HFF-Myc (cell line): Measurements from ENCODE around the gene RPRD2.

Experiments
- DNase-seq: peaks from one replicate; pipeline ENCODE4 v3.0.0-alpha.2; 2011; ENCODE audit warnings: low read depth; ENCODE audit errors: extremely low read depth
- H3K4me3 ChIP-seq: replicated peaks from 2 replicates; pipeline ENCODE4 v1.5.1; 2011; ENCODE audit warnings: low read depth, mild to moderate bottlenecking, control low read depth, low read length
- TF ChIP-seq, protein P1 (sequence below): IDR thresholded peaks from 2 replicates; pipeline ENCODE4 v1.5.1; 2012; ENCODE audit warnings: mild to moderate bottlenecking, low read depth, low read length, control low read depth; ENCODE audit errors: missing control alignments

Gene RPRD2

DNA sequence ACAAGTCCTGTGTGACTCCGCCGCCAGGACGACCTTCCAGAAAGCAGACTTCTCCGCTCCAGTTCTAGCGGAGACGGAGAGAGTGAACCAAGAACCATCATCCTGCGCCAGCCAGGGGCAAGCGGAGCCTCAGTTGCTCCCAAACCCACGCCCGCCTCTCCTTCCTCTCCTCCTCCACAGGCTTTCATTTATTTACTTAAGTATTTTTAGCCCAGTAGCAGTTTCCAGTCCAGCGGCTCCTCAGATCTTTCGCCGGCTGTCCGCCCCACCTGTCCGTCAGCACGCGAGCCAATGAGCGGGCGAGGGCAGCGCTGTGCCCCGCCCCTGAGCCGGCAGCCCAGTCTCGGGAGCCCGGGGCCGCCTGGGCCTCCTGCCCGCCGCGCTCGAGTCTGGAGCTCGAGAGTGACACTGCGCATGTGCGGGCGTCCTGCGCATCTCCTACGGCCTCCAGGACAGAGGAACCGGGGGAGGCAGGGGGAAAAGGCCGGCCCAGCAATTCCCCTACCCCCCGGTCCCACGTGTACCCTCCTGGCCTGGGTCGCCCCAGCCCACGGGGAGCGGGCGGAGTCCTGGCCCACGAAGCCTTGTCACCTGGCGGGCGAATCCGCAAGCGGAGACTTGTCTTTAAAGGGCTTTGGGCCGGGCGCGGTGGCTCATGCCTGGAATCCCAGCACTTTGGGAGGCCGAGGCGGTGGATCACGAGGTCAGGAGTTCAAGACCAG, 151.5 kb downstream of the RPRD2 start, which contains the start of gene FALEC:
TSS of gene FALEC (plus strand) at position 425 of the 722 bp plus-strand sequence.
- H3K4me3 ChIP-seq, result peak within 1 kb of the TSS; percentile 53
- peak; percentile 81 for DNase-seq
- TF ChIP-seq, protein P1, sequence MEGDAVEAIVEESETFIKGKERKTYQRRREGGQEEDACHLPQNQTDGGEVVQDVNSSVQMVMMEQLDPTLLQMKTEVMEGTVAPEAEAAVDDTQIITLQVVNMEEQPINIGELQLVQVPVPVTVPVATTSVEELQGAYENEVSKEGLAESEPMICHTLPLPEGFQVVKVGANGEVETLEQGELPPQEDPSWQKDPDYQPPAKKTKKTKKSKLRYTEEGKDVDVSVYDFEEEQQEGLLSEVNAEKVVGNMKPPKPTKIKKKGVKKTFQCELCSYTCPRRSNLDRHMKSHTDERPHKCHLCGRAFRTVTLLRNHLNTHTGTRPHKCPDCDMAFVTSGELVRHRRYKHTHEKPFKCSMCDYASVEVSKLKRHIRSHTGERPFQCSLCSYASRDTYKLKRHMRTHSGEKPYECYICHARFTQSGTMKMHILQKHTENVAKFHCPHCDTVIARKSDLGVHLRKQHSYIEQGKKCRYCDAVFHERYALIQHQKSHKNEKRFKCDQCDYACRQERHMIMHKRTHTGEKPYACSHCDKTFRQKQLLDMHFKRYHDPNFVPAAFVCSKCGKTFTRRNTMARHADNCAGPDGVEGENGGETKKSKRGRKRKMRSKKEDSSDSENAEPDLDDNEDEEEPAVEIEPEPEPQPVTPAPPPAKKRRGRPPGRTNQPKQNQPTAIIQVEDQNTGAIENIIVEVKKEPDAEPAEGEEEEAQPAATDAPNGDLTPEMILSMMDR, result no peak

DNA sequence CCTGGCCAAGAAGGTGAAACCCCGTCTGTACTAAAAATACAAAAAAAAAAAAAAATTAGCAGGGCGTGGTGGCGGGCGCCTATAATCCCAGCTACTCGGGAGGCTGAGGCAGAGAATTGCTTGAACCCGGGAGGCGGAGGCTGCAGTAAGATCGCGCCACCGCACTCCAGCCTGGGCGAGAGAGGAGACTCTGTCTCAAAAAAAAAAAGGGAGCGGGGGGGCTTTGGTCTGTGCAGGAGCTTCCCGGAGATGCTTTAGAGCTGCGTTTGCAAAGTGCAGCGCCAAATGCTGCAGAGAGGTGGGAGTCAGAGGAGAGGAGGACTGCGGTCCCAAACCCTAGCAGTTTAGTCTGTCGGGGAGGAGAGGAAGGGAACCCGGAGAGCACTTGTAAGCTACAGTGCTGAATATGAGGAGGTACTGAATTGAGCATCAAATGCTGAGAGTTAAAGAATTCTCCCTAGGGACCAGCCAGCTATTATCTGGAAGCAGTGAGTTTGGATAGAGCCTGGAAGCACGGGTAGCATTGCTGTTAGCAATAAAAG, 152.2 kb downstream of the RPRD2 start:
- no peak for DNase-seq
- H3K4me3 ChIP-seq, result peak overlapping the region; percentile 53
- TF ChIP-seq, protein P1, result no peak

DNA sequence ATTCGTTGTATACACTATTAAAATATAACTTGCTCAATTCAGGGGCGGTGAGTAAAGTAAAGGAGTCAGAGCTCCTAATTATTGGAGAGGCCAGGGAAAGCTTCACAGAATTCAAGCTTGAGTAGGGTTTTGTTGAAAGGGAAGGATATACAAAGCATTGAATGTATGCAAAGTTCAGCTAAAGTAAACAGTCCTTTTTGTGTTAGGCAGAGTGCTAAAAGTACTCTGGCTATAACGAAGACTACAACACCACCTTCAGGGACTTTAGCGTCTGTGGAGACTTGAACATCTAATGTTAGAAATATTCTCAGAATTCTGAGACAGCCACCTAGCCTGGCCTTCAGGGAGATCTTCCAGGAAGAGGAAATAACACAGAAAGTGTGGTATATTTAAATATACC, 152.7 kb downstream of the RPRD2 start:
- no peak for DNase-seq
- TF ChIP-seq, protein P1, result no peak
- H3K4me3 ChIP-seq, result peak overlapping the region; percentile 53

DNA sequence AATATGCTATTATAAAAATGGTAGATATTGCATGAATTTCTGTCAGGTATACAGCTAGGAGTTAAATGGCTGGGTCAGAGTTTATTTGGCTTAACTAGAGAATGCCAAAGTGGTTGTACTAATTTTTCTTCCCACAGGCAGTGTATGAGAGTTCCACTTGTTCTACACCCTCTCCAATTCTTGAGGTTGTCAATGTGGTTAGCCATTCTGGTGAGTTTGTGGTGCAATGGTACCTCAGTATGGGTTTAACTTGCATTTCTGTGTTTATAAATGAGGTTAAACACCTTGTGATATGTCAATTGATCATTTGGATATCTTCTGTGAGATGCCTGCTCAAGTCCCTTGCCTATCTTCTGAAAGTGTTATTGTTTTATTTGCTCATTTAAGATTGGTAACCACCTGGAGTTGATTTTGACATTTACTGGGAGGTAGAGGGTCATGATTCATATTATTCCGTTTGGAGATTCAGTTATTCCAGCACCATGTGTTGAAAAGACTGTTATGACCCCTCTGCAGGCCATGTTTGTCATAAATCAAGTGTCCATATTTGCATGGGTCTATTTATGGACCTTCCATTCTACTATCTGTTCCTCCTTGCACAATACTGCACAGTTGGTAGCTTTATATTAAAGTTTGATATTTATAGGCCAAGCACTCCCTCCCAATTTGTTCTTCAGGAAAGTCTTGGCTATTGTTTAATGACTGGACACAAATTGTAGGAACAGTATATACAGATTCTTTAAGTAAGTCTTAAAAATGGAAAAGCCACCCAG, 157.4 kb downstream of the RPRD2 start:
- H3K4me3 ChIP-seq, result no peak overlapping the region
- no peak for DNase-seq
- TF ChIP-seq, protein P1, result no peak

DNA sequence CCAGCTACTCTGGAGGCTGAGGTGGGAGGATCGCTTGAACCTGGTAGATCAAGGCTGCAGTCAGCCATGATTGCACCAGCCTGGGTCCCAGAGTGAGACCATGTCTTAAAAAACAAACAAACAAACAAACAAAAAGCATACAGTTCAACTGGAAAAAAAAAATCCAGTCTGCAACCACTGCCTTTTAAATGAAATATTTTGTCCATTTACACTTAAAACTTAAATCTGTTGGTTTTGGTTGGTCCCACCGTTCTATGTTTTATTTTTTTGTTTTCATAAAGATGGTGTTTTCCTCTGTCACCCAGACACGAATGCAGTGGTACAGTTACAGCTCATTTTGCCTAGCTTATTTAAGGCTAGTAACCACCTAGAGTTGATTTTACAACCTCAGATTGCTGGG, 161.4 kb downstream of the RPRD2 start:
- H3K4me3 ChIP-seq, result no peak overlapping the region
- TF ChIP-seq, protein P1, result no peak
- DNase-seq, result no peak
